HG02798 (cell line): ENCODE measurements around the gene SCARF1.

Experiments
- ATAC-seq: cut with Tn5 transposase; IDR thresholded peaks from one replicate; pipeline ENCODE4 v1.9.1; 2021; ENCODE audit warnings: mild to moderate bottlenecking; ENCODE audit not compliant: unreplicated experiment, poor library complexity

Gene SCARF1

DNA sequence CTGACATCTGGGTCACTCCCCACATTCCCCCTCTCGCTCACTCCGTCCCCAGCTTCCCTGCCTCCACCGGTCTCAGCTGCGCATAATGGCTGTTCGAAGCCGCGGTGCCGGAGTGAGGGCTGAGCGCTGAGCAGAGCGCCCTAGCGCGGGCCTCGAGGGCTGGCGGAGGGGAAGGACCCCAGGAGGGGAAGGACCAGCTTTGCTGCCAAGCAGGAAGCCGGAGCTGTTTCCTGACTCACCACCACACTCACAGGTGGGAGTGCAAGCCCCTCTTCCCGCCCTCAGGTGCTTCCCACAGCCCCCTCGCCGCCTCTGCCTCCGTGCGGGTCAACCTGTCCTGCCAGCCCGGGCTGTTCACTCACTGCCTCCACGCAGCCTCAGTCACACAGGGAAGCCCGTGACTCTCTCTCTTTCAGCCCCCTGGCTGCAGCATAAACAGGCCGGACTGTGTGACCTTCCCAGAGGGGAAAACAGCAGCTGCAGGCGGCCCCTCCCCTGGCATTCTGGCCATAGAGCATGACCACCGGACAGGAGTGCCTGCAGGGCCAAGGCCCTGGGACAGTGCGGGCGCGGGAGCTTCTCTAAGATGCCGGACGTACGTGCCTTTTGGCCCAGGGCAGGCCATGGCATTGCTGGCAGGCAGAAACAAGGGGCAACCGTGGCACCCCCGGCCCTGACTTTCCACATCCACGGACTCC, 40.6 kb downstream of the SCARF1 start:
- no peak for ATAC-seq

DNA sequence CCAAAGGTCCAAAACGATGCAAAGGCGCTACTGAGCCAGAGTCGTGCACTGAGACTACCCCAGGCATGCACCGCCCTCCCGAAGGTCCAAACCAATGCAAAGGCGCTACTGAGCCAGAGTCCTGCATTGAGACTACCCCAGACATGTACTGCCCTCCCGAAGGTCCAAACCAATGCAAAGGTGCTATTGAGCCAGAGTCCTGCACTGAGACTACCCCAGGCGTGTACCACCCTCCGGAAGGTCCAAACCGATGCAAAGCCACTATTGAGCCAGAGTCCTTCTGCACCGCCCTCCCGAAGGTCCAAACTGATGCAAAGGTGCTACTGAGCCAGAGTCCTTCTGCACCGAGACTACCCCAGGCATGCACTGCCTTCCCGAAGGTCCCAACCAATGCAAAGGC, 44.0 kb downstream of the SCARF1 start:
- ATAC-seq: no peak

DNA sequence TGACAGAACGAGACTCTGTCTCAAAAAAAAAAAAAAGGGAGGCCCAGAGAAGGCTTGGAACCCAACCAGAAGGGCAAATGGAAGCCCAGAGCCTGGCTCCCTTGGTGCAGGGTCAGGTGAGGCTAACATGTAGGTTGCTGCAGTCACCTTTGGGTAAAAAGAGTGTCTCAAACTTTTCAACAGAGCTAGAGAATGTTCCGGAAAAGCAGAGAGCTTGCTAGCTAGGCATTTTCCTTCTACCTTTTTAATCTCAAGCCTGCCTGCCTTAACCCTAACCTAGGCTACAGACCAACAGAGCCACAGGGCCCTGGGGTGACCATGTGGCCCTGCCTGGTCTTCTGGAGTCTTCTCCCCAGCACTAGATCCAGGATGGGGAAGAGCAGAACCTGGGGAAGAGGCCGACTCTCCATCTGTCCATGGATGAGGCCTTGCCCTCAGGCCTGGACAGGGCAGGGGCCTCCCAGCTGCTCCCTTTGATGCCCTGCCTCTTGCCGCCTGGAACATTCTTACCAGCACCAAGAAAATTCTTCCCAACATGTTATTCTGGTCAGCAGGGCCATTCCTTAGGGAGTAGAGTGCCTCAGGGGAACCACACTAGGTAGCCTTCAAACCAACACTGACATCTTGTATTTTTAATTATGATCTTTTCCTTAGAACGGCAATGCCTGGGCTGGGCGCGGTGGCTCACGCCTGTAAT, 47.0 kb downstream of the SCARF1 start:
- no peak for ATAC-seq

DNA sequence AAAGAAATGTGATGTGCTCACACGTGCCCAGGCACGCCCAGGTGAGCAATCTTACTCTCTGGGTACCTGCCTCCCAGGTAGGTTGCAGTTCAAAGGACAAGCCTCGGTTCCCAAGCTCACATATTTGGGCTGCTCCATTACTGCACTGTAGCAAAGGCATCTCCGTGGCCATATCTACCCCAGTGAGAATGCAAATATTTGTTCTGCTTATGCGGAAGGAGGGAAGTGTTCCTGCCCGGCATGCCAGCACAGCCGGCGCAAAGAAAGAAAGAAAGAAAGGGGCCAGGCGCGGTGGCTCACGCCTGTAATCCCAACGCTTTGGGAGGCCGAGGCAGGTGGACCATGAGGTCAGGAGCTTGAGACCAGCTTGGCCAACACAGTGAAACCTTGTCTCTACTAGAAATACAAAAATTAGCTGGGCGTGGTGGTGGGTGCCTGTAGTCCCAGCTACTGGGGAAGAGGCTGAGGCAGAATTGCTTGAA, 47.6 kb downstream of the SCARF1 start:
- ATAC-seq: no peak

DNA sequence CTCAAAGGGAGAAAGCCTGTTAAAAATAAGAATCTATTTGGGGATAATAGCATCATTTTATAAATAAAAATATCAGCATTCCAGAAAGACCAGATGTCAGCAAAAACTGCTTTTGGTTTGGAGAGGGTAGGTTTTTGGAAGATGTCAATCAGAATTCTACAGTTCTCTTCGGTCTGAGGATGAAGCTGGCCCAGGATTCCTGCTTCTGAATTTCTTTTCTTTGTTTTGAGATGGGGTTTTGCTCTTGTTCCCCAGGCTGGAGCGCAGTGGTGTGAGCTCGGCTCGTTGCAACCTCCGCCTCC, 52.0 kb downstream of the SCARF1 start:
- ATAC-seq: no peak

DNA sequence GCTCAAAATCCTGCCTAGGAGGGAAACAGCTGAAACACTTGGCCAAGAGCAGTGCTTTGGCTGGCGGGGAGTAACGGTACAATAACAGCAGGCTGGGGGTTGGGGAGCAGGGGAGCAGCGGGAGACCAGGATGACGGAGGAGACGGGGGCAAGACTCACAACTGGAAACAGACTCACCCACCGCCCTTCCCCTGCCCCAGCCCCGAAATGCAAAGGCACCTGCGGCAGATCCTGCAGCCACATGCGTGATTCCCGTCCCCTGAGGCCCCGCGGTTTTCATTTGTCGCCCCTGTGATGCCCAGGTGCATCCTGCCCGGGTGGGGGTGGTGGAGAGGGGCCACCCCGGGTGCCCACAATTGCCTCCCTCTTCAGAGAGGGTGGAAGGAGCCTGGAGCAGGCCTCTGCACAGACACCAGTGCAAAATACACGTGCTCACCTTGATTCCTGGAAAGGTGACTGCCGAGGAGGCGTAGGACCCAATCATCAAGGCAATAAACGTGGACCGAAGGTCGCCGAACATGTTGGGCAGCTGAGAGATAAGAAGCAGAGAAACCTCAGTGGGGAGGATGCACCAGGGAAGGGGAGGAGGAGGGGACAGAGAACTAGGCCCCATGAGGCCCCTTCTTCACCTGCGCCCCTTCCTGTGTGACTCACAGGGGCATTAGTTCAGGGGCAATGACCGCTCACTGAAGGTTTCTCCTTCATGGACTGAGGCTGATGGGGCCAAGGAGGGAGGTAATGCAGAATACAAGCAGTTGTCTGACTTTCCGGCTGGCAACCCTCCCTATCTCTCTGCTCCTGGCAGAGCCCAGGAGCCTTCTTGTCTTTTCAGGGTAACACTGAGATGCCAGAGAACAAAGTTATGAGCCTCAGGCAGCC, 52.5 kb downstream of the SCARF1 start:
- ATAC-seq: peak; percentile 85

DNA sequence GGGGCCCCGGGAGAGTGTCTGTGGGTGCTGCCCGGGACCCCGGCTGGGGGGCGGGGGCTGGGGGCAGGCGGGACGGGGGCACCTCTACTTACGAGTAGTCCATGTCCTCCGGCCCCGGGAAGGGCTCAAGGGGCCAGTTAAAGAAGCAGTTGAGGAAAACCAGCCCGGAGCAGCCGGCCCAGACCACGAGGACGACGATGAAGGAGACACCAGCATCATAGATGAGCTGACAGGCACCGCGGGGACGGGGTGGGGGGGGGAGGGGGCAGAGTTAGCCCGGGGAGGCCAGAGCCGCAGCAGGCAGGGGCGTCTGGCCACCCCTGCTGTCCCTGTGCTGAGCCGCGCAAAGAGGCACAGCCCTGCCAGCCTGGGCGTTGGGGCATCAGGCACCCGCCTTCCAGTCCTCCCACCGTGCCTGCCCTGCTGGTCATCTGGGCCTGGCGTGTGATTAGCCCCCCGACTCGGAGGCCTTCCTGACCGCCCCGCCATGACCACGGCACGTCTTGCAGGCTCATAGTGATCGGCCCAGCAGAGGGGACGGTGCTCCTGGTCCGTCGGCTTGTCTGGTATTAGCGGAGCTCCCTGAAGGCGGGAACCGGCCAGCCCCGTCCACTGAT, 54.0 kb downstream of the SCARF1 start:
- no peak for ATAC-seq

DNA sequence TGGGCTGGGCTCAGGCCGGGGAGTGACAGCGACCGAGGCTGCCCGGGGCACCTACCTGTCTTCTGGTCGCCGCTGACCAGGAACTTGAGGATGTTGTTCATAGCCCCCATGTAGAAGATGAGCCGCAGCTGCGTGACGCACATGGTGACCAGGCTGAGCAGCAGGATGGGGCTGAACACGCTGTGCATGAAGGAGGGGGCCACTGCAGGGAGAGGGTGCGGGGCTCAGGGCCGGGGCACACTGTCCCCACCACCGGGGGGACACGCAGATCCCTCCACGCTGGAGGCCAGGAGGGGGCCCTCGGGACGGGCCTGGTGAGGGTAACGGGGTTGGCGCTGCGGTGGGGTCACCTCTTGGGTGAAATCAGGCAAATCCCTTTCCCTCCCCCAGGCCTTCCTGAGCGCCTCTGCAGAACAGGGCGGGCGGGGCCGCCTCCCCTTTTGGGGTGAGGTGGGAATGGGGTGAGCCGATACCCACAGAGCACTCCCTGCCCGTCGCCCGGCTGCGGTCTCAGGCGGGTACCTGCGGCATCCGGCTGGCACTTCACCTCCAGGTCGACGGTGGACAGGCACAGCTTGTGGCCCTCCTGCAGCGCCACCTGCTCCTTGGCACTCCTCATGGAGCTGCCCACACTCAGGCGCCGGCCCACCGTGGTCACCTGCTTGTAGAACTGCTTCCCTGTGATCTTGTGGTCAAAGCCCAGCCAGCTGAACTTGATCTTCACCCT, 54.6 kb downstream of the SCARF1 start:
- ATAC-seq: no peak

DNA sequence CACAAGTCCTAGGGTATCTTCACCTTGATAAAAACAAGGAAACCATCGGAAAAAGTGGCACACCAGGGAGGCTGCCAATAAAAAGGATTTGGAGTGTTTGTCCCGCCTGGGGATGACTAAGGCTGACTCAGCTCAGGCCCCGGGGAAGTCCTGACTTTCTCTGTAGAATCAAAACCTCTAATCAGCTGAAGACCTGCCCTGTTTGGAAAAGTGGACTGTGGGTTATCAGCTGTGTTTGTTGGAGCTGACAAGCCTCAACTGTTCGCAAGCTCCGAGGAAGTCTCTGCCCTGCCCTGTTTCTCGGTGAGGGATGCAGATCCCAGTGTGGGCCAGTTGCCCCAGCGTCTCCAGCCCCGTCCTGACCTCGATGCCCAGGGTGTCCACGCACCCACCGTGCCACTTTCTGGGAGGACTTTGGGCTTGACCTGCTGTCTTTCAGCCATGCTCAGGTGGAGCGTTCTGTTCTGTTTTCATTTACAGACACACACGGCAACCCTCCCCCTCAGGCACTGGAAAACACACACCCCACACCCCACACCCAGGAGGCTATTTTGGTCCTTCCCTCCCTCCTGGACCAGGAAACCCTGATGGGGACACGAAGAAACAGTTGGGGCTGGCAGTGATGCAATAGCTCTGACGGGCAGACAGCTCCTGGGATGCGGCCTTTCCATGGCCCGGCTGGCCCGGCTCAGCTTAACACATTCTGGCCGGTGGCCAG, 55.3 kb downstream of the SCARF1 start:
- ATAC-seq: no peak

DNA sequence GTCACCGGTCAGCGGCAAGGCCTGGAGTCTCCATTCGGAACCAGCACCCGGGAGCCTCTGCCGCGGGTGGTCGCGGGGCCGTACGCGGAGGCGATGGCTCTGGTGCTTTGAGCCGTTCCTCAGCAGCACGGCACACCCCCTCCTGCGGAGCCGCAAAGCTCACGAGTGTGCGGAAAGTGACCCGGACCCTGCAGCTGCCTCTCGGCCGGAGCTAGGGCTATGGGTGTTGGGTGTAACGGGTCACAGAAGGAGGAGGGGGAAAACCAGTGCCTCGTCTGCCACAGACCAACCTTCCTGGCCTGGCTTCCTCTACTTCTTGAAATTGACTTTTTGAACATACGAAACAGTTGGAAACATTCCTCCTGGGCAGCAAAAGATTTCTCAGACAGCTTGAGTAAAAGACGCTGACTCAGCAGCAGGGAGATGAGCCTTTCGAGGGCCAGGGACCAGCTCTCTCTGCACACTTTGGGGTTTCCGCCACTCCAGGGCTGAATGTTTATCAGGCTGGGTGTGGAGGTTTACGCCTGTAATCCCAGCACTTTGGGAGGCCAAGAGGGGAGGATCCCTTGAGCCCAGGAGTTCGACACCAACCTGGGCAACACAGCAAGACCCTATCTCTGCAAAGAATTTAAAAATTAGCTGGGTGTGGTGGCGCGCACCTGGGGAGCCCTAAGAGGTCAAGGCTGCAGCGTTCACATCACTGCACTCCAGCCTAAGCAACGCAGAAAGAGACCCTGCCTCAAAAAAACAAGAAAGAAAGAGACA, 56.5 kb downstream of the SCARF1 start:
- no peak for ATAC-seq

DNA sequence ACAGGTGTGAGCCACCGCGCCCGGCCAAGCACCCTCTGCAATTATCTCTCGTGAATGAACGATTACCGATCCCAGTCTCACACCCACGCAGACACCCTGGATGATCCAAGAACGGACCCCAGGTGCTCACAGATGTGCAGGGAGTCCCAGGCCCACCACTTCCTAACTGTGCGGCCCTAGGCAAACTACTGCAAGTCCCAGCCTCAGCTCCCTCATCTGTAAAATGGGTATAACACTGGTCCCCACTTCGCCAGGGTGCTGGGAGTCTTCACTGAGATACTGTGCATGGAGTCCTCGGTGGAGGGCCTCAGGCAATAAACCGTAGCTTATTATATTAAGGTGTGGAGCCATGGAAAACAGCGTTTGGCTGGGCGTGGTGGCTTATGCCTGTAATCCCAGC, 61.4 kb downstream of the SCARF1 start:
- ATAC-seq: no peak
